ENCODE data around the gene MAL. TPM values are rescaled to one million over a fixed set of nuclear protein-coding genes. Genes with fewer than 3 reads are reported as not detected.

The MAL gene
- total RNA-seq, 1 experiment from 2014 or later = 0.22 TPM

GRCh38 chr2:95047629-95048510, 22.4 kb downstream of the MAL start:
- H3K27ac Mint-ChIP-seq = no peak overlapping the region
- DNase-seq (ENCODE audit: low spot score) (no peak), ATAC-seq (no peak)
- H3K36me3 Mint-ChIP-seq = no peaks in the 10 kb centered on the region
- peaks cover 11% of the 10 kb centered on the region; the same call in 1 of the 2 replicates for H3K4me1 Mint-ChIP-seq
- H3K27me3 Mint-ChIP-seq (ENCODE audit: low read depth) = peaks cover 6% of the 10 kb centered on the region
- no peak overlapping the region for H3K4me3 Mint-ChIP-seq
- POLR2A ChIA-PET = interaction anchor here (0.9 kb wide), 1 partner anchor 61 kb away, joined by 3 read pairs; no protein-coding TSS in a partner anchor
- H3K9me3 Mint-ChIP-seq = no peaks in the 10 kb centered on the region
- TF ChIP-seq ZNF138 (CRISPR knock-in tag; conservative IDR thresholded peaks at IDR 0.05) (no peak), CDX4 (CRISPR knock-in tag; IDR thresholded peaks at IDR 0.05; ENCODE audit: borderline replicate concordance) (no peak)
- CTCF ChIA-PET = interaction anchor here (0.8 to 1.2 kb wide), 2 partner anchors 25 to 28 kb away, joined by 3 read pairs; no protein-coding TSS in a partner anchor

- H3K4me3 Mint-ChIP-seq = no peak overlapping the region
- DNase-seq (ENCODE audit: low spot score) = no peak
- peaks cover 4% of the 10 kb centered on the region for H3K27me3 Mint-ChIP-seq (ENCODE audit: low read depth)
- ChIA-PET POLR2A (interaction anchor here (0.9 kb wide), 1 partner anchor 63 kb away, joined by 3 read pairs; no protein-coding TSS in a partner anchor), CTCF (interaction anchor here (0.8 to 1.2 kb wide), 2 partner anchors 26 to 27 kb away, joined by 3 read pairs; no protein-coding TSS in a partner anchor)
- TF ChIP-seq JAZF1 (CRISPR knock-in tag; IDR thresholded peaks at IDR 0.05) = no peak
- TF ChIP-seq ATF2 (CRISPR knock-in tag; IDR thresholded peaks at IDR 0.05; ENCODE audit: borderline replicate concordance, low read depth) = no peak
- no peak for TF ChIP-seq FOXJ3 (CRISPR knock-in tag; IDR thresholded peaks at IDR 0.05; ENCODE audit: borderline replicate concordance)
- TF ChIP-seq SMAD3 (CRISPR knock-in tag; IDR thresholded peaks at IDR 0.05; ENCODE audit: borderline replicate concordance) = no peak
- TF ChIP-seq ZNF425 (CRISPR knock-in tag; conservative IDR thresholded peaks at IDR 0.05) = no peak
- TF ChIP-seq ELF4 (CRISPR knock-in tag; IDR thresholded peaks at IDR 0.05; ENCODE audit: low read depth) = no peak
- TF ChIP-seq TEAD4 (CRISPR knock-in tag; IDR thresholded peaks at IDR 0.05) = no peak
- no peak for TF ChIP-seq ATF1 (CRISPR knock-in tag; IDR thresholded peaks at IDR 0.05)
- H3K9me3 Mint-ChIP-seq = no peaks in the 10 kb centered on the region
- no peak for ATAC-seq
- H3K27ac Mint-ChIP-seq = no peak overlapping the region
- no peaks in the 10 kb centered on the region for H3K36me3 Mint-ChIP-seq
- H3K4me1 Mint-ChIP-seq = peaks cover 10% of the 10 kb centered on the region
These were observed 23.5 kb downstream of the MAL start for GRCh38 chr2:95048825-95049682.

- ATAC-seq = no peak
- Mint-ChIP-seq H3K27me3 (ENCODE audit: low read depth) (peaks cover 4% of the 10 kb centered on the region), H3K4me1 (peaks cover 10% of the 10 kb centered on the region), H3K9me3 (no peaks in the 10 kb centered on the region), H3K36me3 (no peaks in the 10 kb centered on the region), H3K4me3 (no peak overlapping the region), H3K27ac (no peak overlapping the region)
- CTCF ChIA-PET = no interaction called here
- POLR2A ChIA-PET = no interaction called here
- DNase-seq (ENCODE audit: low spot score) = no peak
- no peak for TF ChIP-seq ATF3 (CRISPR knock-in tag; conservative IDR thresholded peaks at IDR 0.05)
- no peak for TF ChIP-seq OVOL2 (CRISPR knock-in tag; IDR thresholded peaks at IDR 0.05; ENCODE audit: borderline replicate concordance)
- TF ChIP-seq ATF1 (CRISPR knock-in tag; IDR thresholded peaks at IDR 0.05) = no peak
- TF ChIP-seq ZNF232 (CRISPR knock-in tag; IDR thresholded peaks at IDR 0.05) = no peak
- TF ChIP-seq FOXJ3 (CRISPR knock-in tag; IDR thresholded peaks at IDR 0.05; ENCODE audit: borderline replicate concordance) = no peak
- TF ChIP-seq NFATC4 (CRISPR knock-in tag; IDR thresholded peaks at IDR 0.05) = no peak
- TF ChIP-seq MLX (CRISPR knock-in tag; IDR thresholded peaks at IDR 0.05) = no peak
- no peak for TF ChIP-seq PRRX2 (CRISPR knock-in tag; IDR thresholded peaks at IDR 0.05)
- TF ChIP-seq ZNF396 (CRISPR knock-in tag; IDR thresholded peaks at IDR 0.05; ENCODE audit: borderline replicate concordance) = no peak
- no peak for TF ChIP-seq SMAD3 (CRISPR knock-in tag; IDR thresholded peaks at IDR 0.05; ENCODE audit: borderline replicate concordance)
- TF ChIP-seq ERG (CRISPR knock-in tag; IDR thresholded peaks at IDR 0.05) = no peak
- no peak for TF ChIP-seq CBFB (CRISPR knock-in tag; IDR thresholded peaks at IDR 0.05; ENCODE audit: low read depth)
- TF ChIP-seq CREB1 (CRISPR knock-in tag; IDR thresholded peaks at IDR 0.05) = no peak
- no peak for TF ChIP-seq E2F5 (CRISPR knock-in tag; IDR thresholded peaks at IDR 0.05)
These were observed 24.1 kb downstream of the MAL start for GRCh38 chr2:95049683-95049955.
